GM13977 (cell line): Measurements from ENCODE around the gene TEX38.
"Not testable (repeated sequence)": the region's sequence is repeated elsewhere in the genome, so short reads cannot be mapped to it uniquely, and the experiment has no call there.

Experiments used
- DNase-seq: peaks from one replicate; pipeline ENCODE4 v3.0.0; 2012; ENCODE audit warnings: low spot score
- CTCF ChIP-seq: IDR thresholded peaks from 2 replicates; pipeline ENCODE4 v1.5.1; 2012; ENCODE audit warnings: mild to moderate bottlenecking, control low read depth; ENCODE audit not compliant: insufficient read depth; ENCODE audit errors: extremely low read depth, missing control alignments
- in situ Hi-C: fragments of 300-500 bp; cut with MboI; formaldehyde crosslinking; loops from one replicate; pipeline ENCODE4 v1.12.0; 2022; ENCODE audit warnings: low sequenced_read_pairs, low pct_unique_long_range_greater_than_20kb, mixed read lengths, inconsistent platforms; ENCODE audit not compliant: unreplicated experiment

TEX38 gene

GRCh38 chr1:46646844-46647243 lies 24.8 kb upstream of the TEX38 start:
- no peak for DNase-seq
- no peak for TF ChIP-seq CTCF
- in situ Hi-C loops = no loop called here

DNA sequence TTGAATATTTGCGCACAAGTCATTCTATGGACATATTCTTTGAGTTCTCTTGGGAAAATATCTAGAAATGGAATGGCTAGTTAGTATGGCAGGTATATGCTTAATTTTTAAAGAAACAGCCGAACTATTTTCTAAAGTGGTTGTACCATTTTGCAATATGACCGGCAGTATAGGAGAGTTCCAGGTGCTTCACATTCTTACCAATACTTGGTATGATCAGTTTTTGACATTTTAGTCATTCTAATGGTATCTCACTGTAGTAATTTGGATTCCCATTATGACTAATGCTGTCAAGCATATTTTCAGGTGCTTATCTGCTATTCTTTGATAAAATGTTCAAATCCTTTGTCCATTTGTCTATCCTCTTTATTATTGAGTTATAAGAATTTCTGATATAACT lies 24.0 kb upstream of the TEX38 start:
- in situ Hi-C loops = no loop called here
- TF ChIP-seq CTCF = no peak
- no peak for DNase-seq

DNA sequence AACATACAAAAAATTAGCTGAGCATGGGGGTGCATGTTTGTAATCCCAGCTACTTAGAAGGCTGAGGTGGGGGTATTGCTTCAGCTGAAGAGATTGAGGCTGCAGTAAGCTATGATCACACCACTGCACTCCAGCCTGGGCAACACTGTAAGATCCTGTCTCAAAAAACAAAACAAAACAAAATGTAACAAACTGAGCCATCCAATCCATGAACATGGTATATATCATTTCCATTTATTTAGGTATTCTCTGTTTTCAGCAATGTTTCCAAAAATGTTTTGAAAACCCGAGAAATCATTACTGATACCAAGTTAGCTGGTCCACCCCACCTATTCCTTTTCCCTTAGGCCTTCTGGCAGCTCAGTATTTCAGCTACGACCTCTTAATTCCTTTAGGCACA lies 21.9 kb upstream of the TEX38 start:
- no peak for TF ChIP-seq CTCF
- DNase-seq = no peak
- in situ Hi-C loops = no loop called here

DNA sequence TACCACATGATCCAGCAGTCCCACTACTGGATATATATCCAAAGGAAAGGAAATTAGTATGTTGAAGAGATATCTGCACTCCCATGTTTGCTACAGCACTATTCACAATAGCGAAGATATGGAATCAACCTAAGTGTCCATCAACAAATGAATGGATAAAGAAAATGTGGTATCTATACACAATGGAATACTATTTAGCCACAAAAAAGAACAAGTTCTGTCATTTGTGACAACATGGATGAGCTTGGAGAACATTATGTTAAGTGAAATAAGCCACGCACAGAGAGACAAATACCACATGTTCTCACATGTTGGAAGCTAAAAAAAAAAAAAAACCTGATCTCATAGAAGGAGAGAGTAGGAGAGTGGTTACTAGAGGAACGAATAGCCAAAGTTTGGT lies 21.2 kb upstream of the TEX38 start:
- TF ChIP-seq CTCF = no peak
- in situ Hi-C loops = no loop called here

GRCh38 chr1:46651152-46651551 lies 20.5 kb upstream of the TEX38 start:
- DNase-seq, in situ Hi-C loops: not testable (repeated sequence)

More for the DNA sequence above, 21.2 kb upstream of the TEX38 start:
- DNase-seq = no peak

DNA sequence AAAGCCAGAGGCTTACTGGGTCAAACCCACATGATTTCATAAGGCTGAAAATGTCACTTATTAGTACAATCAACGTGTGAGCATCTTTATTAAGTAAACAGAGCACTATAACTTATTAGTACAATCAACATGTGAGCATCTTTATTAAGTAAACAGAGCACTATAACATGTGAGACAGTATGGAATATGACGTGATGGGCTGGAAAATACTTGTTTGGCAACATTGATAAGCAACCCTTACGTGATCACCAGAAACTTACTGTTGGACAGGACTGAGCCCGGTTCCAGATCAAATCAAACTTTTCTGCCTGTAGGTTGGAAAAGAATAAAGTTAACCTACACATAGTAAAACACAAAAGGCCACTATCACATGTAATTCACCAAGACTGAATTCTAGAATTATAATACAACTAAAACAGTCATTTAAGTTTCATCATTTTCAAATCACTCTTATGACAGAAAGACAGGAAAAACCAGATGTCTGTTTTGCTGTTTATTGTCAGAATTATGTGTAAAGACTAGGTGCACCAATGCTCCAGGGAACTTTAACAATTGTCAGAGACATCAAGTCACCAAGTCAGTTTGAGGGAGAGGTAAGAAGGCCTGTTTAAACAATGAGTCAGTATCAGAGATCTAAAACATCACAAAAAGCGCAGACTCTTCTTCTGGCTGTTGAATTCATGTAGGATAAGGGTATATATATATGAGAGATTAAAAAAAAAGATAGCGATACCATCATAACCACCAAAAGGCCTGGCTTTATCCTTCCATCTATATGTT lies 19.1 kb upstream of the TEX38 start:
- in situ Hi-C loops = no loop called here

More for the DNA sequence above, 19.1 kb upstream of the TEX38 start:
- DNase-seq = no peak
- TF ChIP-seq CTCF = no peak
